Activated T-cell treated with anti-CD3 and anti-CD28 coated beads, Interleukin-2, amount 50 U/mL, for 48 hours (primary cell): ENCODE measurements around the gene CD300C.
"Not testable (repeated sequence)": the region's sequence is repeated elsewhere in the genome, so short reads cannot be mapped to it uniquely, and the experiment has no call there.

Experiments used
- DNase-seq, 2 experiments: peaks; one replicate each; pipeline ENCODE4 v3.0.0-alpha.2; 2020

CD300C gene

DNA sequence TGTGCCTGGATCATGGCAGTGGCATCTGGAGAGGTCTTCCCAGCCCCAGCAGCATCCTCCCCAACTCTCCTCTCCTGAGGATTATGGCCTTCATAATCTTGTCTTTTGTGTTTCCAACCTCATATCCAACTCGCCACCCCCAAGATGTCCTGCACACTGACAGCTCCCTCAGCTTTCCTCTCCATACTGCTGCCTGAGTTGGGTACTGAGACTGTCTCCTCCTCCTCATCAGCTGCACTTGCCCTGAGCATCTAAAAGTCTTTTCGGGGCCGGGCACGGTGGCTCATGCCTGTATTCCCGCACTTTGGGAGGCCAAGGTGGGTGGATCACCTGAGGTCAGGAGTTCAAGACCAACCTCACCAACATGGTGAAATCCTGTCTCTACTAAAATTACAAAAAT lies 16.7 kb downstream of the CD300C start:
- no peak for DNase-seq

DNA sequence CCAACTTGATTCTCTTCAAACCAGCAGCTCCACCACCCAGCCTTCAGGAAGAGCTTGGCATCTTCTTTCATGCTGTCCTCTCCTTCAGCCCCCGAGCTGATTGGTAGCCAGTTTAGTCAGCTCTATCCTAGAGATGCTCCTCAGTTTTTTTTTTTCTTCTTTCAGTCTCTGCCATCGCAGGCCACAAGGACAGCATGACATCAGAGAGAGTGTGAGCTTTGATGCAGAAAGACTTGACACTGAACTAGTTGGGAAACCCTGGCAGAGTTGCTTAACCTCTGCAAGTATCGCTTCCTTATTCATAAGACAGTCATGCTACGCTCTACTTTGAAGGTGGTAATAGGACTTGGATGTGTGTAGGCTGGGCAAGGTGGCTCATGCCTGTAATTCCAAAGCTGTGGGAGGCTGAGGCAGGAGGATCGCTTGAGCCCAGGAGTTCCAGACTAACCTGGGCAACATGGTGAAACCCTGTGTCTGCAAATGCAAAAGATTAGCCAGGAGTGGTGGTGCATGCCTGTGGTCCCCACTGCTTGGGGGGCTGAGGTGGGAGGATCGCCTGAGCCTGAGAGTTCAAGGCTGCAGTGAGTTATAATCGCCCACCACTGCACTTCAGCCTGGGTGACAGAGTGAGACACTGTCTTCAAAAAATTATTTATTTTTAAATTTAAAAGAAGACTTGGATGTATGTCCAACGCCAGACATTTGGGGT lies 17.3 kb downstream of the CD300C start:
- peak in 1 of 2 experiments; percentile 13 for DNase-seq

DNA sequence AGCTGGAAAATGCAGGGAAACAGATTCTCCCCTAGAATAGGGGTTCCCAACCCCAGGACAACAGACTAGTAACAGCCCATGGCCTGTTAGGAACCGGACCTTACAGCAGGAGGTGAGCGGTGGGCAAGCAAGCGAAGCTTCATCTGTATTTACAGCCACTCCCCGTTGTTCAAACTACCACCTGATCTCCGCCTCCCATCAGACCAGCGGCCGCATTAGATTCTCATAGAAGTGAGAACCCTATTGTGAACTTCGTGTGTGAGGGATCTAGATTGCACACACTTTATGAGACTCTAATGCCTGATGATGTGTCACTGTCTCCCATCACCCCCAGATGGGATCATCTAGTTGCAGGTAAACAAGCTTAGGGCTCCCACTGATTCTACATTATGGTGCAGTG lies 18.2 kb downstream of the CD300C start:
- peak in 1 of 2 experiments; percentile 3 for DNase-seq

- DNase-seq = no peak
Measured at GRCh38 chr17:74527081-74527480, 18.8 kb downstream of the CD300C start.

DNA sequence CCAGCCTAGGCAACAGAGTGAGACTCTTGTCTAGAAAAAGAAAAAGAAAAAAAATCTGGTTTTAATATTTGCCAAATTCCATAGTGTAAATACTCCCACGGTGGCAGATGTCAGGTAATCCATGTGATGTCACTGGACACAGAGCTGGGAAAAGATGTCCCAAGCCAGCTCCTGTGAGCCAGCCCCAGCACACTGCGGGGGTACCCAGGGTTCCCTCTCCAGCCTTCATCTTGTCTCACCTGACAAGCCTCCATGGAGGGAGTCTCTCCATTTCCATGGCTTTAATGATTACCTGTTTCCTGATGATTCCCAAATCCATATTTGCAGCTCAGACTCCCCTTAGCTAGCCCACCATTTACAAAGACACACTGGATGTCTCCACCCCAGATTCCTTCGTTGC lies 19.2 kb downstream of the CD300C start:
- no peak for DNase-seq

GRCh38 chr17:74525781-74526288 lies 20.1 kb downstream of the CD300C start:
- DNase-seq = peak in 1 of 2 experiments; percentile 9

GRCh38 chr17:74525465-74525725 lies 20.5 kb downstream of the CD300C start:
- peak; percentile 4 to 7 for DNase-seq

DNA sequence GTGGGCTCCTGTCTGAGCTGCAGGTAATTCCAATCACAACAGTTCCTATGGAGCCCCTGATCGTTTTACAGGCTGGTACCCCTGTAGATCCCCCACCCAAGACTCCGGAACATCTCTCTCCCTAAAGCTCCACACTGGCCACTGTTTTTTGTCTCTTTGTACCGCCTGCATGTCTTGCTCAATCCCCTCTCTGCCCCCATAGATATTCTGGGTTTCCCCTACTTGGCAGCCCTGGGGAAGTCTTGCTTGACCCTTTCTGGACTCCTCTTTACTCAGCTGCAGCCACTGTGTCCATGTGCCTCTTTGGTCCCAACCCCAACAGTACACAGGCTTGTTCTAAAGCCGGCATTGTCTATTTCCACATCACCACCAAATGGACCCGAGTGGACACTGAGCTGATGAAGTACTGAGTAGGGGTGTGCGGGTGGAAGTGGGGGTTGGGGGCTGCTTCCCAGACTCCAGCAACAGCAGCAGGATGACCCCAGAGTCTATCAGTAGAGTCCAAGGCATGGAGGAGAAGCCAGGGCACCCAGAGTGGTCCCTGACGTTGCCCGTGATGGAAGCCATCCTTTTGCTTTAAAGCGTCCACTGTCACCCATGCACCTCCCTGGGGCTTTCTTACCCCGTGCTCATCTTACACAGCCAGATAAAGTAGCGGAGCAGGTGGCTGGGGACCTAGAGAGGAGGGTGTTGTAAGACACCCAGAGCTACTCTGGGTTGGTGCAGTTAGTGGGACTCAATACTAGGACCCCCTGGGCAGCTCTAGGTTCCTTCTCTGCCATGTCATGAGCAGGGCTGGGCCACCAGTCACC lies 21.1 kb downstream of the CD300C start:
- DNase-seq = no peak

DNA sequence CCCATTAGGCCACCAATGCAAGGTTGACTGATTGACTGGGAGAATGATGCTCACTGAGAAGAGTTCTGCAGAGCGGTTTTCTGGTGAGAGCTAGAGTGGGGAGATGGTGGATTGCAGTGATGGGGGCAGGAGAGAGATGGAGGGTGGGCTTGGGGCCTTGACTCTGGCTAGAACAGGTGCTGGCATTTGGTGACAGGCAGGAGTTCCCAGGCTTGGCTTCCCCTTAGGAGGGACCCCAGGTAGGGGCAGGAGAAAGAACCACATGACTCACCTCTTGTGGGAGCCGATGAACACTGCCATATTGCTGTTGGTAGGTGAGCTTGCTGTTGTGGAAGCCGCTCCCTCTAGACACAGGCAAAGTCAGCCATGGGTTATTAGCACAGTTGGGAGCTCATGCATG lies 22.6 kb downstream of the CD300C start:
- no peak for DNase-seq

DNA sequence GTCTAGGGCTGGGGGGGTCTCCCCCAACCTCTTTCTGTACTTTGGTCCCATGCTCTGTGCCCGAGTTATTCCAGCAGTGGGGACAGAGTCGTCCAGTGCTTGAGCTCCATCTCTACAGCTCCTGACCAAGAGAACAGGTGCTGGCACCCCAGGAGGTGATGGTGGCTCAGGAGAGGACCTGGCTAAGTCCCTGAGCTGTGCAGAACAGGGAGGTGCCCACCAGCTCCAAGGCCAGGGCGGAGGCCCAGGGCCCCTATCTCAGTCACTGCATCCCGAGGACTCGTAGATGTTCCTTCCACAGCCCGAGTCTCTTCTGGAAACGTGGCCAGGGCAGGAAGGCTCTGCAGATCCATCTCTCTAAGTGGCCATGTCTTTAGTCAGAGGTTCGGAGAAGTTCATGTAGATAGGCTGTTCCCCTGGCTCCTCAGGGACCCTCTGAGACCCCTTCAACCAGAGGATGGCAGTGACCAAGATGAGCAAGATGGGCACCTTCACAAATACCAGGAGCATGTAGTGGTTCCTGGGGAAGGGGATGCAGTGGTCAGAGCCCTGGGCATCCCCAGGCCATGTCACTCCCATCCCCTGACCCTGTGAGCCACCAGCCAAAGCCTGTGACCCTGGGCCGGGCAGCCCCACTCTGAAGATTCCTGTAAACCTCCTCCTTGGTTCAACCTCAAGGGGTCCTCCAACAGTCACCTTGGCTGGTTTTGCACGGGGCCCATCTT lies 23.4 kb downstream of the CD300C start:
- DNase-seq = no peak

- DNase-seq = peak in 1 of 2 experiments; percentile 39
Measured at GRCh38 chr17:74521701-74522201, 24.2 kb downstream of the CD300C start.

DNA sequence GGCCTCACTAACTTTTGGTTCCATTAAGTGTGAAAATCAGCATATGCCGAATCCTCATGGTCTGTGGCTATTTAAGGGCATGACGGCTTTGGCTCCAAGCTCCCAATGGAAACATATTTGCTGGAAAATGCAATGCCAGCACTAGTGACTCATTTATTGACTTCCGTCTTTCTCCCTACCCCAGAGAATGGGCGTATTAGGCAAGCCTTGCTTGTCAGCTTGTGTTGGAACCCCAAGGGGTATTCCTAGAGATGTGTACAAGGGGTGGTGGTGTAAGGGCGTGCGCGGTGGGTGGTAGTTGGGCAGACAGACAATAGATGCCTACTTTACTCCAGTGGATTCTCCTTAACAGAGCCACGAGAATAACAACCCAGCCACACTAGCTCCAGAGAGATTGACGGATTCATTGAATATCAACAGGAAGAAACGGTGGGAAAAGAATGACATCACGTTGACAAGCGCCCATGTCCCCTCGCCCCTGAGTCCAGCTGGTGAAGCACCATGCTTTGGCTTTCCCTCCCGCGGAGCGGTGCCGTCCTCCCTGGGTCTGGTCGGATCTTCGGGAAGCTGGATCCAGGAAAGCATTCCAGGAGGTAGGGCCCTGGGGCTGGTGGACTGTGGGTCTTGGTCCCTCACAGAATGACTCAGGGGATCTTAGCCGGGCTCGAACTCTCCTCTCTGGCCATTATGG lies 25.0 kb downstream of the CD300C start:
- DNase-seq = no peak

- peak in 1 of 2 experiments; percentile 48 for DNase-seq
Measured at GRCh38 chr17:74520016-74520434, 25.9 kb downstream of the CD300C start.

GRCh38 chr17:74518413-74518981 lies 27.4 kb downstream of the CD300C start:
- DNase-seq = not testable (repeated sequence)

GRCh38 chr17:74516561-74517328 lies 29.2 kb downstream of the CD300C start:
- DNase-seq = no peak

- no peak for DNase-seq
Measured at GRCh38 chr17:74515941-74516340, 30.0 kb downstream of the CD300C start.

DNA sequence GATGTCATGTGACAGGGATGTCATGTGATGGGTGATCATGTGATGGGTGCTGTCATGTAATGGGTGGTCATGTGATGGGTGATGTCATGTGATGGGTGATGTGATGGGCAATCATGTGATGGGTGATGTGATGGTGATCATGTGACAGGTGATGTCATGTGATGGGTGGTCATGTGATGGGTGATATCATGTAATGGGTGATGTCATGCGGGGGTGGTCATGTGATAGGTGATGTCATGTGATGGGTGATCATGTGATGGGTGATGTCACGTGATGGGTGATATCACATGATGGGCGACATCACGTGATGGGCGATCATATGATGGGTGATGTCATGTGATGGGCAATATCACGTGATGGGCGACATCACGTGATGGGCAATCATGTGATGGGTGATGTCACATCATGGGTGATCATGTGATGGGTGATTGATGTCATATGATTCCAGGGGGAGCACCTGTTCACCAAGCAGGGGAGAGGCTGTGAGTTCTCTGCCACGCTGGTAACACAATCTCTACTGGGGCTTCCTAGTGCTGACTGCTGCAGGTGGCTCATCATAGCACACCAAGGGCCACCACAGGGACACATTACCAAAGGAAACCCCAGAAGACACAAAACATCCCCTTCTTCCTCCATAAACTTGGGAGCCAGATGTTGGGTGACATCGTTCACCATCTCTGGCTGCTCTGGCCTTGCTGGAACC lies 31.1 kb downstream of the CD300C start:
- DNase-seq = peak; percentile 51 to 52

DNA sequence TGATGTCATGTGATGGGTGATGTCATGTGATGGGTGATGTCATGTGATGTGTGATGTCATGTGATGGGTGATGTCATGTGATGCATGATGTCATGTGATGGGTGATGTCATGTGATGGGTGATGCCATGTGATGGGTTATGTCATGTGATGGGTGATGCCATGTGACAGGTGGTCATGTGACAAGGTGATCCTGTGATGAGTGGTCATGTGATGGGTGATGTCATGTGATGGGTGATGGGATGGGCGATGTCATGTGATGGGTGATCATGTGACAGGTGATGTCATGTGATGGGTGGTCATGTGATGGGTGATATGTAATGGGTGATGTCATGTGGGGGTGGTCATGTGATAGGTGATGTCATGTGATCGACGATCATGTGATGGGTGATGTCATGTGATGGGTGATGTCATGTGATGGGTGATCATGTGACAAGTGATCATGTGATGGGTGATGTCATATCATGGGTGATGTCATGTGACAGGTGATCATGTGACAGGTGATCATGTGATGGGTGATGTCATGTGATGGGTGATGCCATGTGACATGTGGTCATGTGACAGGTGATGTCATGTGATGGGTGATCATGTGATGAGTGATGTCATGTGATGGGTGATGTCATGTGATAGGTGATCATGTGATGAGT lies 31.8 kb downstream of the CD300C start:
- peak; percentile 61 to 65 for DNase-seq

DNA sequence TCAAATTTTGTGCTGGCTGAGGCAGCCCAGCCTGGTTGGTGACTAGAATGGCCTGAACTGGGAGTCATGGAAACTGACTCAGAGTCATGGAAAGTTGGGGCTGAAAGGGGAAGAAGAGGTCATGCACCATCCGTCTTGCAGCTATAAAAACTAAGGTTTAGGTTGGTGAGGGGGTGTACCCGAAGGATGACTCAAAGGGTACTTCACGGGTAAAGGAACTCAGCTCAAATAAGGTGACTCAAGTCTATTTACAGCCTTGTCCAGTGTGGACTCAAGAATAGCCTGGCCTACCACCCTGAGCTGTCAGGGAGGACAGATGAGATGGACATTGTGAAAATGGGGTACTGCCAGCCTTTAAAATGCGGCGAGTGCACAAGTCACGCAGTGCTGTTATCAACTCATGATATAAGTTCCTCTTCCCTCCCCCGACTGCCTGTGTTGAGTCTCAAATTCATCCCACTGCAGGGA lies 33.3 kb downstream of the CD300C start:
- DNase-seq = peak; percentile 63 to 67

GRCh38 chr17:74512036-74512435 lies 33.9 kb downstream of the CD300C start:
- no peak for DNase-seq
